ENCODE data around the gene GMDS. TPM values are rescaled to one million over a fixed set of nuclear protein-coding genes. Genes with fewer than 3 reads are reported as not detected.
A peak's percentile ranks its signal among the peaks of the same experiment; 100 is the strongest.

GMDS gene
- total RNA-seq, 4 donors from 2014 or later, result 197 to 375 (median 215) TPM

DNA sequence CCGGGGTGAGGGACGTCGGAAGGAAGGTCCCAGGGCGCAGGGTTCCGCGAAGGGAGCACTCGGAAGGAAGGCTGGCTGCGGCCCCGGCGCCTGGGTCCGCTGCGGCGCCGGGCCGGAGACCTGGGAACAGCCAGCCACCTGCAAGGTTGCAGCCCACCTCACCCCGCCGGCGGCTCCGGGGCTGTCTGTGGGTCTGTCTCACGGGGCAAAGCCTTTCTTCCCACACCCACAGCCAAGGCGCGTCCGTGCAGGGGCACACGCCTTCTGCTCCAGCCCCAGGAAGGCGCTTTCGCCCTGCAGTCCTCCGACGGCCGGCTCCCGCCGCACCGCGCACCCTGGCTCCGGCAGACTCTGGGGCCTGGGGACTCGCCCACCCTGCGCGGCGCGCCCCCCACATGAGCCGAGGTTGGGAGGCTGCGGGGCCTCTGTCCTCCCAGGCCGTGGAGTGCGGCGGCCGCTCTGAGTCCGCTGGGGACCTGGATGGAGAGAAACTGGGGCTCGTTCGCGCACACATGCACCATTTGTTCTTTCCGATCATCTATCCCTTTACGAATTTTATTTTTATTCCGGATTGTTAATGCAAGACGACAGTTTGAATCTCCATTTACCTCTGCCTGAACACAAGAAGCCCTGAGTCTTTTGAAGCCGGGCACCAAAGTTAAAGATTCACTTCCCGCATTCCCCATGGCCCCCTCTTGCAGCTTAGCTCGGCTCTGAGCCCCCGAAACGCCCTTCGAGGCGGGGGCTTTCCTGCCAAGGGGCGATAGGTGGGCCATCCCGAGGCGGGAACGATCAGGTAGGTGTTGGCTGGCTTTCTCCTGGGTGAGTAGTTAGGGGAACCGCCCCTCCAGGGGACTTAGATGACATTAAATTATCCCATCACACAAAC is 640.2 kb downstream of the GMDS start:
- peaks cover 3 to 55% of the 10 kb centered on the region in 2 donors for H3K27me3 ChIP-seq
- H3K9me3 ChIP-seq, result no peaks in the 10 kb centered on the region
- no peak overlapping the region for H3K27ac ChIP-seq
- peaks cover 7 to 47% (median 23%) of the 10 kb centered on the region in 4 donors for H3K4me1 ChIP-seq
- no peaks in the 10 kb centered on the region for H3K36me3 ChIP-seq
- peak in 1 of 3 donors; percentile 44 for DNase-seq
- TF ChIP-seq POLR2A (IDR thresholded peaks at IDR 0.05) (no peak), CTCF (IDR thresholded peaks at IDR 0.05) (no peak)
- peak overlapping the region; percentile 16 to 63 (median 50) for H3K4me3 ChIP-seq

DNA sequence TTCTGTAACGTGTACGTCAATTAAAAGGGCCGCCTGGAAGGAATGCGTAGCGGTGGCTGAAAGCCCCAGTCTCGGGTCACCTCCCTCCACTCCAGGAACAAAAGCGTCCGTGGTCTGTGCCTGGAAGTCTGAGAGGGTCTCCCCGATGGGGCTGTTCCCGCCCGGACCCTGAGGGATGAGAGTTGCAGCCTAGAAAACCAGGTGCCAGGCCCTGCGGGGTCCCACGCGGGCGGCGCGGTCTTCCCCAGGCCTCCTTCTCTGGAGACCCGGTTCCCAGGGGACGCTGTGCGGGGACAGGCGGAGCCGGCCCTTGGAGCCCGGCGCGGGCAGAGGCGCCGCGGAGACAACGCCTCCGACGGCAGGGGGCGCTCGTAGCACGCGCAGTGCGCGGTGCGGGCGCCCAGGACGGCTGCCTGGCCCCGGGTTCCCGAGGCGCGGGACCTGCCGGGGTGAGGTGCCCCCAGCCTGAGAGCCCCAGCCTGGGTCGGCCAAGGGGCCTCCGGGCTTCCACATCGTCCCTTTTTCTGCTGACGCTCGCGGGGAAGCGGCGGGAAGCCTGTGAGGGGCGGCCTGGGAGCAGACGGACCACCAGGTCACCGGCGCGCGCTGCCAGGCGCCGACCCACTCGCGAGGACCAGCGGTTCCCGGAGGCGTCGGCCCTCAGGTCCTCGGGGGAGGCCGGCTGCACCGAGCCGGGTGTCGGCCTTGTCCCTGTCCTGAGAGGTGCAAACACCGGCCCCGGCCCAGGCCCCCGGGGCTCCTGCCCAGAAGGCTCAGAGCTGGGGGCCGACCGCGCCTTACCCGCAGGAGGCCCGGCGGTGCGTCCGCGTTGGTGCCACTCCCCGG is 641.0 kb downstream of the GMDS start:
- peak; percentile 26 to 82 (median 67) for DNase-seq
- Histone ChIP-seq H3K4me3 (peak overlapping the region; percentile 16 to 63 (median 50)), H3K4me1 (peaks cover 7 to 46% (median 23%) of the 10 kb centered on the region in 4 donors), H3K27ac (no peak overlapping the region), H3K36me3 (no peaks in the 10 kb centered on the region), H3K9me3 (no peaks in the 10 kb centered on the region), H3K27me3 (peaks cover 3 to 55% of the 10 kb centered on the region in 2 donors)
- TF ChIP-seq POLR2A (IDR thresholded peaks at IDR 0.05) (no peak), CTCF (IDR thresholded peaks at IDR 0.05) (peak; percentile 75 to 97 (median 92))

GRCh38 chr6:1603708-1604107 is 641.7 kb downstream of the GMDS start:
- Histone ChIP-seq H3K9me3 (no peaks in the 10 kb centered on the region), H3K4me1 (peaks cover 7 to 39% (median 20%) of the 10 kb centered on the region in 4 donors), H3K4me3 (no peak overlapping the region), H3K27ac (no peak overlapping the region), H3K36me3 (no peaks in the 10 kb centered on the region), H3K27me3 (peaks cover 3 to 49% of the 10 kb centered on the region in 2 donors)
- TF ChIP-seq POLR2A (IDR thresholded peaks at IDR 0.05) (no peak), CTCF (IDR thresholded peaks at IDR 0.05) (no peak)
- DNase-seq, result peak in 1 of 3 donors; percentile 41

- no peak for DNase-seq
- H3K27ac ChIP-seq, result no peak overlapping the region
- TF ChIP-seq POLR2A (IDR thresholded peaks at IDR 0.05) (no peak), CTCF (IDR thresholded peaks at IDR 0.05) (no peak)
- H3K9me3 ChIP-seq, result no peaks in the 10 kb centered on the region
- H3K4me3 ChIP-seq, result no peak overlapping the region
- peaks cover 7 to 32% (median 15%) of the 10 kb centered on the region in 4 donors for H3K4me1 ChIP-seq
- H3K27me3 ChIP-seq, result peaks cover 3 to 33% of the 10 kb centered on the region in 2 donors
- no peaks in the 10 kb centered on the region for H3K36me3 ChIP-seq
Observed at GRCh38 chr6:1602049-1602713, 643.2 kb downstream of the GMDS start.

All from Peyer's patch (tissue), 4 donors.